NOMO-1 (cell line): ENCODE data around the gene SLC25A20.
"Not testable (repeated sequence)": the region's sequence is repeated elsewhere in the genome, so short reads cannot be mapped to it uniquely, and the experiment has no call there.

ENCODE experiments used
- DNase-seq, 2 experiments: peaks; one replicate each; lab custom pipeline; 2025; ENCODE audit not compliant: unreplicated experiment in 2 of 2; lab: John Stamatoyannopoulos, UW

Gene SLC25A20, protein sequence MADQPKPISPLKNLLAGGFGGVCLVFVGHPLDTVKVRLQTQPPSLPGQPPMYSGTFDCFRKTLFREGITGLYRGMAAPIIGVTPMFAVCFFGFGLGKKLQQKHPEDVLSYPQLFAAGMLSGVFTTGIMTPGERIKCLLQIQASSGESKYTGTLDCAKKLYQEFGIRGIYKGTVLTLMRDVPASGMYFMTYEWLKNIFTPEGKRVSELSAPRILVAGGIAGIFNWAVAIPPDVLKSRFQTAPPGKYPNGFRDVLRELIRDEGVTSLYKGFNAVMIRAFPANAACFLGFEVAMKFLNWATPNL

DNA sequence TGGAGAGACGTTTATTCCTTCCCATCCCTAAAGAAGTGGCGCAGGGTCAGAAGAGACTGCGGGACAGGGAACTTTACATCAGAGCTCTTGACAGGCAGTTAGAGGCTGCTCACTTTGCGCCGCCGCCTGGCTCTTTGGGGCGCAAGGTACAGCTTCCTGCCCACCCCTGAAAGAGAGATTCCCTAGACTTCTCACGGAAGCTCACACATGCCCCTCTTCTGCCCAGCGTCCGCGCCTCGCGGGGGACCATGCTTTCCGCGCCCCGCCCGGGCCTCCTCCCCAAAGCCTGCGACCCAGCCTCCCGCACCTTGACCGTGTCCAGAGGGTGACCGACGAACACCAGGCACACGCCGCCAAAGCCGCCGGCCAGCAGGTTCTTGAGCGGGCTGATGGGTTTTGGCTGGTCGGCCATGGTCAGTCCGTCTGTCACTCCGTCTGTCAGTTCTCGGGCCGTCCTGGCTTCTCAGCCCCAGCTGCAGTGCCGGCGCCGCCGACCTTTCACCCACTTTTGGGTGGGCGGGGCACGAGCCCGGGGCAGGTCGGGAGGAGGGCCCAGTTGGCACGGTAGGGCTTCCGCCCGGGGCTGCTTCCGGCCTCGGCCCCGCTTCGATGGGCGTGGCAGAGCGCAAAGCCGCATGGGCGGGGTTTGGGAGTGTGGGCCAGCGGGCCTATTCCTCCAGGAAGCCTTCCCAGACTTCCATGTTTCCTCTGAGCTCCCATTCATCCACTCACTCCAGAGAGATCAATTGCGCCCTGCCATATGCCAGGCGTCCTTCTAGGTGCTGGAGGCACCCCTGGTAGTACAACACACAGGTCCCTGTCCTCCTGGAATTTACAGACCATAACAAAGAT lies at the start of gene SLC25A20:
TSS of gene SLC25A20 (minus strand) at position 500 of the 852 bp plus-strand sequence. CDS start at position 412, 88 bp downstream.
- peak; percentile 84 to 90 for DNase-seq

GRCh38 chr3:48945891-48946549 lies 47.3 kb upstream of the SLC25A20 start:
- DNase-seq, result no peak

DNA sequence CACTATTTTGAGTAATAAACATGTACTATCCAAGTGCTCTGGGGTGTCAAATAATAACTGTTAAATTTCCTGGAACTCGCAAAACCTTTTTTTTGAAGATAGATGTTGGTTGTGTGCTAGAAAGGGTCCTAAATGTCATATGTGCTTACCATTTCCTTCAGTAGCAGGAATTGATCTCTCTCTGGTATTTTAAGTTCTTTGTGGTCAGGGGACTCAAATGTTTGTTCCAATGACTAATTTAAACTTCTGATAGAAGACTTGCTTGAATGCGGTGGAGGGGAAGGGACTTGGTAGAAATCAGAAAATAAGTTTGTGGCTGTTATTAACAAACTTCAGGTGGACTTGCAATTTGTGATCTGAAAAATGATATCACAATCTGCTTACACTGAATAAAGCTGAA lies 46.8 kb upstream of the SLC25A20 start:
- no peak for DNase-seq

- no peak for DNase-seq
Observed at GRCh38 chr3:48938689-48939088, 40.0 kb upstream of the SLC25A20 start.

GRCh38 chr3:48938156-48938555 lies 39.5 kb upstream of the SLC25A20 start:
- DNase-seq, result no peak

DNA sequence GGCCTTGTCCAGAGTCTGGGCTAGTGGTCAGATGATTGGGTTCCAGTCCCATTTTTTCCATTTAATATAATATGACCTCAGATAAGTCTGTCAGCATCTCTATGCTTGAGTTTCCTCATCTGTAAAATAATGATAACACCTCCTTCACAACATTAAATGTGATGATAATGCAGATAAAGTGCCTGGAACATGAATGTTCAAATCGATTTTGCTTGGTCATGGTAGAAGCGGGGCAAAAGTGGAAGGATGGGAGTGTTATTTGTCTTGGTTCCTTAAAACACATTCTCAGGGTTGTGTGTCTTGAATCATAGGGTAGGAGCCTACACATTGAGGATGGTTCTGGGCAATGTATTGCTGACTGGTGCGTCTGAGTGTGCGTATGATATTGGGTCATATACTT lies 36.8 kb upstream of the SLC25A20 start:
- DNase-seq, result no peak

DNA sequence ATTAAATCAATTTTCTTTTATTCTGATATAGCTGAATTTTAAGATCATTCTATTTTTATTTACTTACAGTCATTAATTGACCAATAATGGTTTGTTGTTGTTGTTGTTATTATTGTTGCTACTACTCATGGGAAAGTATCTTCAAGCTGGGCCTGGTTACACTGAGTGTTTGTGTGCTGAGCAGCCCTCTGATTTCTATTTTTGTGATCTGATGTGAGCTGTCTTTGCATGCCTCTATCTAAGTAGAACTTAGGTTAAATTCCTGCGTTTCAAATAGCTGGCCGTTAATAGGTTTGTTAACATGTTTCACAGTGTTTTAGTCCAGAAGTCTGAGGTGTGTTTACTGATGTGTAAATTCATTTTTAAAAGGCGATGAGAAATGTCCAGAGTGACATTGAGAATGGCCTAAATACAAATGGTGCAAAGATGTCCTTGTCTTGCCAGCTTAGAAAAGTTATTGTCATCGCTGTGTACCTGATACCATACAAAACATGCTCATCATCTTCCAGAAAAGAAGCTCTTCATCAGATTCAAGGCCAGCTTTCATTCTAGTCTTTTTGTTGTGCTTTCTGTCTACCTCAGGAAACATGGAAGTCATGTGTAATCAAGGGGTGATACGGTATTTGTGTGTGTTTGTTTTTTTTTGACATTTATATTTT lies 35.8 kb upstream of the SLC25A20 start:
- no peak for DNase-seq

DNA sequence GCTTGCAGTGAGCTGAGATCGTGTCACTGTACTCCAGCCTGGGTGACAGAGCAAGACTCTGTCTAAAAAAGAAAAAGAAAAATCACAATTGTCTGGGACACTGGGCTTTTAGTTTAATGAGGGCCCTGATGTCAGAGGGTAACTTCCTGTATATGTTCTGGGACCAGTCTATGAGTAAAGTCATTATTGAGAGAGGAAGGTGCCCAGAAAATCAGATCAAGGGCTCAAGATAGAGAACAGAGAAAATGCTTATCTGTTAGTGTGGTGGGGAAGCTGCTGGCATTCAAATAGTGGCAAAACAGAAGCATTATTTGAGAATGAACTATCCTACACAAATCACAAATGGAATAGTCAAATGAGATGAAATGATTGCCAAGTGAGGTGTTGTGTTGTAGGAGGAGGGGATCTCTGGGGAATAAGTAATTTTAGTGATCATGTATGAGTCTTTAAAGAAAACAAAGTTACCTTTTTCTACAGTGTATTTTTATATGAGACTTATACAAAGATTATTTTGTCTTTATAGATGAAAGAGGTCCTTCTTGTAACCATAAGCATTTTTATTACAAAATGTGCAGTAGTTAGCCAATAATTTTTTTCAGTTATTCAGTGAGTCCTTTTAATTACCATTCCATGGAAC lies 33.4 kb upstream of the SLC25A20 start:
- DNase-seq, result no peak

GRCh38 chr3:48930590-48930989 lies 31.9 kb upstream of the SLC25A20 start:
- DNase-seq, result no peak

- DNase-seq, result no peak
Observed at GRCh38 chr3:48929358-48930035, 30.8 kb upstream of the SLC25A20 start.

DNA sequence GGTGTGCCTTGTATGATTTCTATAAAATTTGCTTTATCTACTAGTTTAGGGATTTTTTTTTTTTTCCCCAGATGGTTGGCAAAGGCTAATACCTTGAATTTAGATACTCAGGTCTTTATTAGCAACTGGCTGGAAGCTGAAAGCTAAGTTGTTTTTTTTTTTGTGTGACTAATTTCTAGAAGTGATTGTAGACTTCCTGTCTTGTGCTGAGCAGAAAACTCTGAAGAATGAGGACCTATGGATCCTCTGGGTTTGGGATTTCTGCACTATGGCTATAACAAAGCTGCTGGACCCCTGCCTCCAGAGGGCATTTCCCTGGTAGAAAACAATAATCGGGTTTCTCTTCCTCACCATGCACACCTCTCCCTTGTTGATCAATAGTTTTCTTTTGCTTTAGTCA lies 30.0 kb upstream of the SLC25A20 start:
- DNase-seq, result no peak

GRCh38 chr3:48927928-48928327 lies 29.2 kb upstream of the SLC25A20 start:
- DNase-seq, result peak in 1 of 2 experiments; percentile 74

DNA sequence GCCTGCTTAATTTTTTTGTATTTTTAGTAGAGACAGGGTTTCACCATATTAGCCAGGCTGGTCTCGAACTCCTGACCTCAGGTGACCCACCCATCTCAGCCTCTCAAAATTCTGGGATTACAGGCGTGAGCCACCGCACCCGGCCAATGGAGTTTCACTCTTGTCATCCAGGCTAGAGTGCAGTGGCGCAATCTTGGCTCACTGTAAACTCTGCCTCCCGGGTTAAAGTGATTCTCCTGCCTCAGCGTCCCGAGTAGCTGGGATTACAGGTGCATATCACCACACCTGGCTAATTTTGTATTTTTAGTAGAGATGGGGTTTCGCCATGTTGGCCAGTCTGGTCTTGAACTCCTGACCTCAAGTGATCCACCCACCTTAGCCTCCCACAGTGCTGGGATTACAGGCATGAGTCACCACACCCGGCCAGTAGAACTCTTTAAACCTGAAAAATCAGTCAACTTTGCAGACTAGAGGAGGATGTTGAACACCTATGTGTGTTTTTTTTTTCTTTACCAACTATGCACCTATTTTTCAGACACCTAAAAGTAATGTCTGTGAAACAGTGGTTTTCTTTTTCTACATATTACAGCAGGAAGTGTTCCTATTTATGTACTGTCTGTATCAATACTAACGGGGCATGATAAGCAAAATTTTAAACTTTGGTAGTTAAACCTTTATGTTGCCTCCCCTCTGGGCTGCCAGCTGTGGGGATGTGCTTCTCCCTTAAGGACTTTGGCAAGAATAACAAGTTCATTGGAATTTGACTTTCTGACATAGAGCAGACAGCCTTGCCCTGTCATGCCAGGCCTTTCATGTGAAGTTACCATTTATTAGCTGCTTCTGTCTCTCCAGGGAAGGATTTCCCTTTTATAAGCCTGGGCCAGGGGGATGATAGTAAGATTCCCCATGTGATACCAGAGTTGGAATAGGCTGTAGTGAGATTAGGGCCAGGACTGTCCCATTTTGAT lies 28.0 kb upstream of the SLC25A20 start:
- no peak for DNase-seq

GRCh38 chr3:48919215-48920138 lies 20.8 kb upstream of the SLC25A20 start:
- peak; percentile 49 to 56 for DNase-seq

GRCh38 chr3:48918388-48919214 lies 19.9 kb upstream of the SLC25A20 start, which contains the start of gene ARIH2:
Gene ARIH2, plus strand, starts transcription at chr3:48918842. Its CDS starts 8,717 bp downstream, at chr3:48927559.
- DNase-seq, result peak; percentile 86 to 87

- DNase-seq, result no peak
Observed at GRCh38 chr3:48915296-48915695, 16.6 kb upstream of the SLC25A20 start.

DNA sequence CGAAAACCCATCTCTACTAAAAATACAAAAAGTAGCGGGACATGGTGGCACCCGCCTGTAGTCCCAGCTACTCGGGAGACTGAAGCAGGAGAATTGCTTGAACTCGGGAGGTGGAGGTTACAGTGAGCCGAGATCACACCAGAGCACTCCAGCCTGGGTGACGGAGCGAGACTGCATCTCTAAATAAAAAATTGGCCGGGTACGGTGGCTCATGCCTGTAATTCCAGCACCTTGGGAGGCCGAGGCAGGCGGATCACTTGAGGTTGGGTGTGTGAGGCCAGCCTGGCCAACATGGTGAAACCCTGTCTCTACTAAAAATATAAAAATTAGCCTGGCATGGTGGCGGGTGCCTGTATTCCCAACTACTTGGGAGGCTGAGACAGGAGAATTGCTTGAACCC lies 8.3 kb upstream of the SLC25A20 start:
- not testable (repeated sequence) for DNase-seq
